SJSA1 (cell line): Measurements from ENCODE around the gene TMEM252. TPM values are rescaled to one million over a fixed set of nuclear protein-coding genes. Genes with fewer than 3 reads are reported as not detected.

ENCODE experiments used
- DNase-seq, 2 experiments: peaks; one replicate each; pipeline ENCODE4 v3.0.0-alpha.2; 2015 to 2020; ENCODE audit warnings: low spot score in 2 of 2, low read depth in 1 of 2
- H3K27ac ChIP-seq: fragments of 250-450 bp; sonication (Bioruptor Pico); 2 replicates; pipeline ENCODE4 v1.5.1; 2020; ENCODE audit warnings: mild to moderate bottlenecking, moderate library complexity
- H3K27me3 ChIP-seq: fragments of 250-450 bp; sonication (Bioruptor Pico); replicated peaks from 2 replicates; pipeline ENCODE4 v1.5.1; 2020; ENCODE audit warnings: mild to moderate bottlenecking, moderate library complexity
- H3K36me3 ChIP-seq: fragments of 250-450 bp; sonication (Bioruptor Pico); 2 replicates; pipeline ENCODE4 v1.5.1; 2020; ENCODE audit warnings: mild to moderate bottlenecking
- H3K4me1 ChIP-seq: fragments of 250-450 bp; sonication (Bioruptor Pico); replicated peaks from 2 replicates; pipeline ENCODE4 v1.6.1; 2021; ENCODE audit warnings: mild to moderate bottlenecking
- H3K4me3 ChIP-seq: fragments of 250-450 bp; sonication (Bioruptor Pico); 2 replicates; pipeline ENCODE4 v1.5.1; 2020; ENCODE audit warnings: mild to moderate bottlenecking
- H3K9me3 ChIP-seq: fragments of 250-450 bp; sonication (Bioruptor Pico); replicated peaks from 2 replicates; pipeline ENCODE4 v1.5.1; 2020; ENCODE audit warnings: mild to moderate bottlenecking
- total RNA-seq: library from RNA; depleted of rRNA; stranded (reverse); fragments of >200 nt; shearing (Covaris generic); gene quantifications from 2 replicates; pipeline ENCODE4 v1.2.3, GENCODE V29; 2014

The TMEM252 gene
- total RNA-seq, 1 experiment from 2014 or later = not detected

DNA sequence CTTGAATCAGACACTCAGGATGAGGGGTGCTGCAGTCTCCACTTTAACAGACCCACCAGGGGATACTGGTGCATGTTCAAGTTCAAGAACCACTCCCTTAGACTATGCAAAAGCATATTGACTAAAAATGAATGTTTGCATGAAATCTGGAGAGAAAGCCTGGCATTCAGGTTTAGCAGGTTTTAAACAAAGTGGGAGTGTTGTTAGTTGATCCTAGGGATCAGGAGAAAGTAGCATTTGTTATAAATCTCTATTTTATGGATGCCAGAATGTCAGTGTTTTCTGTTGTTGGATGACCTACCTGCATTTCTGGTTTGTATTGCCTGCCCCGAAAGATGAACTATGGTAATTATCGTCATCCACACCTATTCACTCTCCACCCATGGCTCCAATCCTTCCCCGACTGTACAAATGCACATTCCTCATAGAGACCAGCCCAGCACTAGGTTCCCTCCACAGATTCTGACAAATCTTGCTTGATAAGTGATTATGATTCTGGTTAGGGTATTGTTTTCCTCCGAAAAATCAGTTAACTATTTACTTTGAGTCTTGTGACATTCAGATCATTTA, 17.2 kb downstream of the TMEM252 start:
- H3K27ac ChIP-seq = no peak overlapping the region

DNA sequence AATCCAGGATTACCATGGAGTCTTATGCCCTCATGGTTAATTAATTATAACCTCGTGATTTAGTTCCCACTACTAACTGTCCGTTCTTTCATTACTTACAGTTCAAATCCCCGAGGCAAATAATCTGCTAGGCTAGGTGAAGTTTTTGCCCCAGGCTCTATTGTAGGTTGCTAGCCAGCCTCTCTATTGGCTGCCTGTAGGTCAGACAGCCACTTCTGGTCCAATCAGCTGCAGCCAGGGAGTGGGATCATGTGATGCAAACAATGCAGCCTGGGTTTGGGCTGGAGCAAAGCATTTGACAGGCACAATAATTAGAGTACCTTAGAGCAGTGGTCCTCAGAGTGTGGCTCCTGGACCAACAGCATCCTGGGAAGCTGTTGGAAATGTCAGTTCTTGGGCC, 17.7 kb downstream of the TMEM252 start:
- no peaks in the 10 kb centered on the region for H3K27me3 ChIP-seq
- H3K4me1 ChIP-seq = no peaks in the 10 kb centered on the region
- H3K4me3 ChIP-seq = no peak overlapping the region
- no peak for DNase-seq
- H3K27ac ChIP-seq = no peak overlapping the region
- no peaks in the 10 kb centered on the region for H3K36me3 ChIP-seq
- no peaks in the 10 kb centered on the region for H3K9me3 ChIP-seq

More for the DNA sequence above, 17.2 kb downstream of the TMEM252 start:
- no peaks in the 10 kb centered on the region for H3K9me3 ChIP-seq
- H3K36me3 ChIP-seq = no peaks in the 10 kb centered on the region
- DNase-seq = no peak
- H3K4me3 ChIP-seq = no peak overlapping the region
- no peaks in the 10 kb centered on the region for H3K4me1 ChIP-seq
- no peaks in the 10 kb centered on the region for H3K27me3 ChIP-seq

DNA sequence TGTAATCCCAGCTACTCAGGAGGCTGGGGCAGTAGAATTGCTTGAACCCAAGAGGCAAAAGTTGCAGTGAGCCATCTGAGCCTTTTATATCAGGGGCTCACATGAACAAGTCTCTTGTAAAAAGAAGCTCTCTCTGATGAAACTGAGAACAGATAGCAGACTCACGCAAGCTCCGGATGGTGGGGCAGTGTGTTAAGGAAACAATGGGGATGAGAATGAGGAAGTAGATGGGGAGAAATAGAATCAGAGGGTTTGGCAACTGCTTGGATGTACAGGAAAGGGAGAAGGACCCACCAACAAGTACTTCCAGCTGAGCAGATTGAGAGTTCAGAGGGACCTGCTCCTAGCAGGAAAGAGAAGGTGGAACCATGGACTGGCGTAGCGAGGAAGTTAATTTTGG, 18.6 kb downstream of the TMEM252 start:
- H3K4me1 ChIP-seq = no peaks in the 10 kb centered on the region
- no peak overlapping the region for H3K4me3 ChIP-seq
- no peak for DNase-seq
- no peaks in the 10 kb centered on the region for H3K9me3 ChIP-seq
- no peak overlapping the region for H3K27ac ChIP-seq
- H3K27me3 ChIP-seq = no peaks in the 10 kb centered on the region
- H3K36me3 ChIP-seq = no peaks in the 10 kb centered on the region

DNA sequence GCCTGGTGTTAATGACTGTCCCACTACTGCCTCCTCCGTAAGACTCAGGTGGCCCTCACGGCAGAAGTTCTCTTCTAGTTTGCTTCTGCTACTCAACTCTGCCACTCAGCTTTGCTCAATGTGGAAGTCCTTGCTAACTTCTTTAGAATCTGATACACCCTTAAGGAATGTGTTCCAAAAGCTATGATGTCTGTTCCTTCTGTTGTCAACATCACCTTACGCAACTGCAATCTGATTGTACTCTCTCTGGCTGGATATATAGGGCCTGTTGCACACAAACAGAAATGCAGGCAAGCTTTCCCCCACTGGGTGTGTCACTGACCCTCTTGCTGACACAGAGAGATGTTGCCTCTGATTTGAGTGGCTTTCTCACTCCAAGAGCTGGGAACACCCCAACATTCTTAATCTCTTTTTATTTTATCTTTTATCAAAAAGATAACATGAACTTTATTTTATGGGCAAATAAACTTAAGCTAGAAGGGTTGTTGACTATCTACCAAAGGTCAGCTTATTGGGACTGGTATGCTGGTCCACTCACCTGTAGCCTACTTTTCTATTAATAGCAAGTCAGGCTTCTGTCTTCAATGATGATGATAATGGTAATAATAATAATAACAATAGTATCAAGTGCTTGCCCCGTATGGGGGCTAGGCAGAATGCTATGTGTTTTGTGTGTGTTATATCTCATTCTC, 25.2 kb downstream of the TMEM252 start:
- Histone ChIP-seq H3K4me3 (no peak overlapping the region), H3K9me3 (no peaks in the 10 kb centered on the region), H3K36me3 (no peaks in the 10 kb centered on the region), H3K4me1 (no peaks in the 10 kb centered on the region), H3K27ac (no peak overlapping the region), H3K27me3 (no peaks in the 10 kb centered on the region)
- DNase-seq = no peak

DNA sequence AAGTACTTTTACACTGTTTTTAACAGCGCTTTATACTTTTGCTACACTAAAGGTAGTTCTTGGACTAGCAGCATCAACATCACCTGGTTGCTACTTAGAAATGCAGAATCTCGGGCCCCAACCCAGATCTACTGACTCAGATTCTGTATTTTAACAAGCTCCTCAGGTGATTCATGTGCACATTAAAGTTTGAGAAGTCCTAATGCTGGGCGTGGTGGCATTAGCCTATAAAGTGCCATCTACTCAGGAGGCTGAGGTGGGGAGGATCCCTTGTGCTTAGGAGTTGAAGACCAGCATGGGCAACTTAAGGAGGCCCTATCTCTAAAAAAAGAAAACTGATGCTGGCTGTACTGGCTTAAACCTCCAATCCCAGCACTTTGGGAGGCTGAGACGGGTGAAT, 26.7 kb downstream of the TMEM252 start:
- Histone ChIP-seq H3K27ac (no peak overlapping the region), H3K4me1 (no peaks in the 10 kb centered on the region), H3K4me3 (no peak overlapping the region), H3K36me3 (no peaks in the 10 kb centered on the region), H3K9me3 (no peaks in the 10 kb centered on the region), H3K27me3 (no peaks in the 10 kb centered on the region)
- no peak for DNase-seq

DNA sequence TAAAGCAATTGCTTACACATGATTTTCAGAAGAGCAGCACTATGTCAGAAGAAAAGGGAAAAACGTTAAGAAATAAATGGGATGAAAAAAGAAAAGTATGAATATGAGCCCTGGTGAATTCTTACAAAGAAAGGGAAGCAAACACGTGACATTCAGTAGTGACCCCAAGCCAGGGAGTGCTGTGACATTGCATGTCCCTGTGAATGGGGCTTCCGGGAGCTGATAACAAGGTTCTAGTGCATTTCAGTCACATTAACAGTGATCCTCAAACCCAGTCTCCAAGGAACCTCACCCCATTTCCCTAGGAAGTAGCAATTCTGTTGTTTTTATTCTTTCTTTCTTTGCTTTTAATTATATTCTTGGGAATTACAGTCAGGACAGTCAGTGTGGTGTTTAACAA, 27.3 kb downstream of the TMEM252 start:
- Histone ChIP-seq H3K4me3 (no peak overlapping the region), H3K9me3 (no peaks in the 10 kb centered on the region), H3K27me3 (no peaks in the 10 kb centered on the region), H3K27ac (no peak overlapping the region), H3K36me3 (no peaks in the 10 kb centered on the region), H3K4me1 (no peaks in the 10 kb centered on the region)
- no peak for DNase-seq

DNA sequence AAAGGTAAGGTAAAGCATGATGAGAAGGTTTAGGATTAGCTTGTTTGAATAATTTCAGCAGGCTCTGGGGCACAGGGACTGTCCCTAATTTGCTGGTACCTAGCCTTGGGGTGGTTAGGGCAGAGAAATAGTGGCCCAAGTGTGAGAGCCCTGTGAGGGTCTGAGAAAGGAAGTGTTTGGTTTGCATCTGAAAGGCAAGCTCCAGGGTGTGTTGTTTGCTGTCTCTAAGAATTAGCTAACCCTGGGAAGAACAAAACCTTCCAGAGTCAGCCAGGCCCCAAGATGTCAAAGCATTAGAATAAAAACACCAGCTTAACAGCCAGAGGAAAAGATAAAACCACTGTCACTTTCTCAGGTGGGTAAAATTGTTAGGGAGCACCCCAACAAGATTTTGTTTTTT, 31.0 kb downstream of the TMEM252 start:
- Histone ChIP-seq H3K4me1 (no peaks in the 10 kb centered on the region), H3K27me3 (no peaks in the 10 kb centered on the region), H3K27ac (no peak overlapping the region), H3K36me3 (no peaks in the 10 kb centered on the region), H3K9me3 (no peaks in the 10 kb centered on the region), H3K4me3 (no peak overlapping the region)
- DNase-seq = no peak

DNA sequence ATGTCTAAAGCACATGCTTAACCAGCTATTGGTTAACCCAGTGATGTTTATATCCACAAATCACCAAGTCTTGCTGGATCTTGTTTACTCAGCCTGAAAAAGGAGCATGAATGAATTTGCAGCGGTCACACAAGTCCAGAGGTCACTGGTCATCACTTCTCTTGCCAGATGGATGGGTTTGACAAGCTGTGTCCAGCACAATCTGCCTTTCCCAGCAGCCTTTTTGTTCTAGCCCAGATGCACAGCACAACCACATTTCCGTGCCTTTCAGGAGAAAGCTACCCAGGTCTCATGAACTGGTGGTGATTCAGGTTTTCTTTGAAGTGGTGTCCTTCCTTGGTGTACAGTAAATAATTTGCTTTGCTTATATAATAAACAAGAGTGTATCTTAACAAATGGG, 32.1 kb downstream of the TMEM252 start:
- Histone ChIP-seq H3K36me3 (no peaks in the 10 kb centered on the region), H3K27ac (no peak overlapping the region), H3K4me3 (no peak overlapping the region), H3K4me1 (no peaks in the 10 kb centered on the region), H3K27me3 (no peaks in the 10 kb centered on the region), H3K9me3 (no peaks in the 10 kb centered on the region)
- DNase-seq = no peak

DNA sequence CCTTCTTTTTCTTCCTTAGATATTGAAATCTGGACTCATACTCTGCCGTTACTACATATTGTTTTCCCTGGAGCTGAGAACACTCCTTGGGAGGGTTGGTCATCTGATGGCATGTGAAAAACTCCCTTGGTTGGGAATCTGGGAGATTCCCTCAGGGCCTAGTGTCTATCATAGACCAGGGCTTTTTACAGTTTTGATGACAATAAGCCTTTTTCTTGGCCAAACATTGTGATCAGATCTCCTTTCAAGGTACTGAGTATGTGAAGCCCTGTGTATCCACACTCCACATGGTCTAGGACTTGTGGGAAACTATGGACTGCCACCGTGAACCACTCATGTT, 32.9 kb downstream of the TMEM252 start:
- no peak for DNase-seq

DNA sequence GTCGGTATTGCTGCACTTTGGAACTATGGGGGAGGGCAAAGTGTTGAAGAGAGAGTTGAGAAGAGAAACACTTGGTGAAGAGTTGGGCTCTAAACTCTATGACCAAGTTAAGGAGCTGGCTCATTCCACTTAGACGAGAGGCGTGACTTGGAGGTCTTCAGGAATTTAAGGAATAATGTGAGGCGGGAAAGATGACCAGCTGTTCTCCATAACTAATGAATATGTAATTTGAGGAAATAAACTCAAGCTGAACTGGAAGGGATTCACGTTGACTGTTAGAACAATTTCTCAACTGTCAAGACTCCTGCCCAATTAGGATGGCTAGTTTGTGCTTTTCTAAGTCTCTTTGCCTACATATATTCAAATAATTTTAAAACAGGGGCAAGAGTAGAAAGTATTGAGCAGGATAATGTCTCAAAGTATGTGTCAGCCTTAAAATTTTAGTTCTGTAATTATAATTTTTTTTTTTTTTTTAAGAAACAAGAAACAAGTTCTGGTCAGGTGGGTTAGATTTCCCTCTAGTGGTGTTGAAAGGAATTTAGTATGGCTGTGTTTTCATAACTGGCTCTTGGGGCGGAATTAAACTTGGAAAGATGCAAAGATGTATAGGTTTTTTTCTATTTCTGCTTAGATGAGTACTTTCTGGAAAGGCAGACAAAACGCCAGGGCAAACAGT, 33.4 kb downstream of the TMEM252 start:
- H3K27me3 ChIP-seq = no peaks in the 10 kb centered on the region
- DNase-seq = no peak
- no peak overlapping the region for H3K27ac ChIP-seq
- no peaks in the 10 kb centered on the region for H3K36me3 ChIP-seq
- H3K9me3 ChIP-seq = no peaks in the 10 kb centered on the region
- no peak overlapping the region for H3K4me3 ChIP-seq
- no peaks in the 10 kb centered on the region for H3K4me1 ChIP-seq

More for the DNA sequence above, 32.9 kb downstream of the TMEM252 start:
- no peak overlapping the region for H3K27ac ChIP-seq
- no peaks in the 10 kb centered on the region for H3K27me3 ChIP-seq
- no peaks in the 10 kb centered on the region for H3K36me3 ChIP-seq
- H3K9me3 ChIP-seq = no peaks in the 10 kb centered on the region
- no peaks in the 10 kb centered on the region for H3K4me1 ChIP-seq
- H3K4me3 ChIP-seq = no peak overlapping the region

DNA sequence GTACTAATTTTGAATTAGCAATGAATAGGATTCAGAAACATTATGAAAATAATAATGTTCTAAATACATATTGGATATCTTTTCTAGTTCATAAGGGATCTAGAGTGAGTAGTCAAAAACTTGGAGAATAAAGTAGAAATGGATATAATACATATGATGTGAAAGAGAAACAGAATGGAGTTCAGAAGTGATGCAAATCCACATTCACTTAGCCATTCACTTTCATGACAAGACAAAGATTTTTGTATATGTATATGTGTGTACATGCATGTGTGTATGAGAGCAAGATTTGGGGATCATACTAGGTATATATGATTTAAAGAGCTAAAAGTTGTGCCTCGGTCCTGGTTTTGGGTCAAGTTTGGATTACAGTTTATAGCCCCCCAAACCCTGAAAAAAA, 34.1 kb downstream of the TMEM252 start:
- Histone ChIP-seq H3K4me1 (no peaks in the 10 kb centered on the region), H3K27me3 (no peaks in the 10 kb centered on the region), H3K9me3 (no peaks in the 10 kb centered on the region), H3K27ac (no peak overlapping the region), H3K36me3 (no peaks in the 10 kb centered on the region), H3K4me3 (no peak overlapping the region)
- no peak for DNase-seq

DNA sequence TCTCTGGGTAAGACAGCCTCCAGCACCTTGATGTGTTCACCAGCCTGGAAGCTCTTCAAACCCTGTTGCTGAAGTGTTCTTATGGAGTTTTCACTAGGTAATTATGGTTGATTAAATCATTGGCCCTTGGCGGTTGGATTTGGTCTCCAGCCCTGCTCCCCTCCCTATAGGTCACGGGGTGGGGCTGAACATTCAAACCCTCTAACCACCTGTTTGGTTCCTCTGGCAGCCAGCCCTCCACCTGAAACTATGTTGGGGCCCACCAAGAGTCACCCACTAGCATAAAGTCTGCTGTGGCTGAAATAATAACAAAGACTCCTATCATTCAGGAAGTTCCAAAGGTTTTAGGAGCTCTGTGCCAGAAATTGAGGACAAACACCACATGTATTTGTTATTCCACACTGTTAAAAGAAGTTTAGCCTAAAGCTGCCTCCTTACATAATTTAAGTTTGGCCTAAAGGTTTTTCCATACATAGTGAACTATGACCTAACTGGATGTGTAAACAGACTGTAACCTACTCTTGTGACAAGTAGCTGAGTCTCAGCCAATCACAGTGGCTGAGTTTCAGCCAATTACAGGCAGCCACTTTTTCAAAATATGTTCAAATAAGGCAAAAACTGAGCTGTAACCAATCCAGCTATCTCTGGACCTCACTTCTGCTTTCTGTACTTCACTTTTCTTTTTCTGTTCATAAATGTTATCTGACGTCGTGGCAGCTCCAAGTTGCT, 34.8 kb downstream of the TMEM252 start:
- no peaks in the 10 kb centered on the region for H3K36me3 ChIP-seq
- no peak for DNase-seq
- H3K4me3 ChIP-seq = no peak overlapping the region
- no peaks in the 10 kb centered on the region for H3K4me1 ChIP-seq
- no peaks in the 10 kb centered on the region for H3K27me3 ChIP-seq
- no peaks in the 10 kb centered on the region for H3K9me3 ChIP-seq
- no peak overlapping the region for H3K27ac ChIP-seq

DNA sequence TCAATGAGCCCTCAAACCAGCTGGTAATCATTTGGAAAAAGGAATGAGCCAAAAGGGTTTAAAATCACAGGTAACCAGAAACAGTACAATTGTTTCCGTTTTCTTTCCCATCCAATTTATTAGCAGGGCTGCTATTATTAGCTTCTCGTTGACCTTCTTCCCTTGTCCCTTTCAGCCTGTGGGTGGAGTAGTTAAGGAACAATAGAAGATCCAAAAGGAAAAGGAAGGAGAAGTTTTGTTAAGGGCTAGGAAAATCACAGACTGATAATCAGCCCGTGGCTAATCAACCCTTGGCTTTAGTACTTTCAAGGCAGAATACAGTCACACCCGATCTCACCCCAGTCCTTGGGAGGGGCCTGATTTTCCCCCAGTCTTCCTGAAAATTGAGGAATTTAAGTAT, 38.4 kb downstream of the TMEM252 start:
- Histone ChIP-seq H3K4me3 (no peak overlapping the region), H3K27me3 (no peaks in the 10 kb centered on the region), H3K4me1 (no peaks in the 10 kb centered on the region), H3K27ac (no peak overlapping the region), H3K36me3 (no peaks in the 10 kb centered on the region), H3K9me3 (no peaks in the 10 kb centered on the region)
- no peak for DNase-seq
